ENCODE data around the gene RPUSD1.

- no peak for TF ChIP-seq CTCF (IDR thresholded peaks at IDR 0.05)
- TF ChIP-seq EP300 (IDR thresholded peaks at IDR 0.05): no peak
- TF ChIP-seq POLR2A (IDR thresholded peaks at IDR 0.05; ENCODE audit: low read length): no peak
- TF ChIP-seq RFX5 (IDR thresholded peaks at IDR 0.05): no peak
Measured at GRCh38 chr16:800834-801511, 12.8 kb upstream of the RPUSD1 start.
